ENCODE data around the gene RSL24D1. TPM values are rescaled to one million over a fixed set of nuclear protein-coding genes. Genes with fewer than 3 reads are reported as not detected.

The RSL24D1 gene
- 63.1 and 63.5 TPM in 2 replicates for total RNA-seq

DNA sequence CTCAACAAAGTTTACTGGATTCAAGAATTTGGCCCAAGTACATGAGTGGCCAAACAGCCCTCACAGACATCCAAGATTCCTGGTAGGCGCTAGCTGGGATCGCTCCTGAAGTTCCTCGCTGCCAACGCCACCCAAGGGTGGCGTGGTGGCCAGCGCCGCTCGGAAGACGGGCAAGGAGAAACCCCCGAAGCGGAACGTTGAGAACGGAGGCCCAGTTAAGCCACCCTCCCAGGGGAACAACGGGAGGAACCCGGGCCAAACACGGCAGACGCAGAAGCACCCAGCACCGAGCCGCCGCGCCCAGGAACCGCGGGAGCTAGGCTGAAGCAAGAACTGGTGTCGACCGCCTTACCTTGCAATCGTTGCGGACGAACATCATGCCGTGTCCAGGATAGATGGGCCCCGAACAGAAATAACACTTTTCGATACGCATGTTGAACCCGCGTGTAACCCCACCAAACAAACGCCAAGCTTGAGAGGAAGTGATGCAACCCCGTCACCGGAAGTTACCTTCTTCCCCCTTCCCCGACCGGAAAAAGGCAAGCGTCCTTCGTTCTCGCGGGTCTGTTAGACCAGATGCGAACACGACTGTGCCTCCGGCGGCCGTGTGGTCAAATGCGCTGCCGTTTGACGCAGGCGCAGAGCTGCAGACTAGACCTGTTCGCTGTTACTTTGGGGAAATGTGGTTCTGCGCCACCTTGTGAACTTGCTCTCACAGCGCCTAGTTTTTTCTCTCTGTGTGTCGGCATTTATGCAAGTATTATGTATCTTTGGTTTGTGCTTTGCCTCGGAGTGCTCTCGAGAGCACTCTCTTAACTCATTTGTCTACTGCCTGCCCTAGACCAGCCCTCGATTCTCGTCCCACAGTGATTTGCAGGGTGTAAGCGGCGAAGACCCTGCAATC lies at the start of gene RSL24D1:
Gene RSL24D1 (minus strand): TSS at position 484 of the 904 bp plus-strand sequence. CDS start 51 bp downstream, at position 433.
- DNase-seq = peak; percentile 100

DNA sequence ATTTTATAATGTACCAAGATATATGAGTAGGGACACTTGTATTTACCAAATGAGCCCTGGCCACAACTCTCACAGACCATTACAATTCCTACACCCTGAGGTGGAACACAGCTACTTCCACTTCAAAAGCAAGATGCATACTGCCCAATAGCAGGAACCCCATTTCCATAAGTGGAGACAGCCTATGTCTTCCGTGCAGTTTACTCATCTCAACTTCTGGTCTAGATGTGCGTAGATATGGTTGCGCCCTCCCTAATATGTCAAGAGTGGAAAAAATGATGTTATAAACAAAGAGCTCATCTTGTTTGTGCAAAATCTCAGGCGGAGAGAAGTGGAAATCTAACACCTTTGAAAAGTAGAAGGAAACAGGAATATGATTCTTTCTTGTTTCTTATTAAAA lies 48.3 kb upstream of the RSL24D1 start:
- no peak for DNase-seq

DNA sequence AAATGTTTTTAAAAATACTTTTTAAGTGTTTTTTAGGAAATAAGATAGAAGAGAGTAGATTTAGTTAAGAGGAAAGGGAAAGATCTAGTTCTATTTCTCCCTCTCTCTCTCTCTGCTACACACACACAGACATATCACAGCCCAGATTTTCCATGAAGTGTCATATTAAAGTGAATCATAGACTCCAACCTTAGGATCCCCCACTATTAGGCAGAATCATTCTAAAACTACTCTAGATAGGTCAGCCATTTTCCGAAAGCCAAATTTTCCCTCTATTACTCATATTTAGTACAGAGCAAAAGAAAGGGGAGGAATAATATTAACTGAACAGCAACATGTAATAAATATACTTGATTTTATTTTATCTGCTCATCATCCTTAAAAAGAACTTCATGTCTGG lies 45.1 kb upstream of the RSL24D1 start:
- DNase-seq = no peak

DNA sequence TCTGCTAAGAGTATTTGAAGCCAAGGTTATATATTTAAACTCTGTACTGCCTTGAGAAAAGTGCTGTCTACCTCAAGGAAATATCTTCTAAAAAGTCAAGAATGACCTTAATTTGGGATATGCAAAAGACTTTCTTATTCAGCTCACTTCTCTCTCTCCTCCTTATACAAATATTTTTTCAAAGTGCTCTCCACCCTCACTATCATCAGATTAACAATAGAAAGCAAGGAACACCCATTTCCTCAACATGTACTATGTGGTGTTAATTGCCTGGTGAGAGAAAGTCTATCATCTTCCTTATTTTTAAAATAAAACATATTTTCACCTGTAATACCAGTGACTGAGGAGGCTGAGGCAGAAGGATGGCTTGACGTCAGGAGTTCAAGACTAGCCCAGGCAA lies 44.4 kb upstream of the RSL24D1 start:
- DNase-seq = no peak

DNA sequence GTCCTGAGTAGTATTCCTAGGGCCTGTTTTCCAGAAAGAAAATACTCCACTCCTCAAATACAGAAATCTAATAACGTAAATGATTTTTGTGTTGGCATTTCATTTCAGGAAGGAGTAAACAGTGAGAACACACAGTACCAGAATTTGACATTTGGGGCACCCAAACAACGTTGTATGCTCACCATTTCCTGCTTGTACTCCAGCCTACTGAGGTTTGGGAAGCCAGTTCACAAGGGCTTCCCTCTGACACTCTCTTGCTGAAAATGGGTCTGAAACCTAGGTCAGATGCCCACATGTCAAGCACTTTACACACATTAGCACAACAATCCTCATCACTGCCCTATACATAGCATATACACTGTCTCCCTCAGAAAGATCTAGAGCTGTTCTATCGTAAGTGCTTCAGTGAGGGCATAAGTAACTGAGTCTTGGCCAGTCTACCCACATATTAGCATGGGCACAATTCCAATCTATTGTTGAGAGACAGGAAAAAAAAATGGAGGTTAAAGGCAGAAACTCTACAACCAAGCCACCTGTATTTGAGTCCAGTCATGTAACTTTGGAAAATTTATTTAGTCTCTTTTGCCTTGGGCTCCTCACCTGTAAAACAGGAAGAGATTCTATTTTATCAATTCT lies 43.5 kb upstream of the RSL24D1 start:
- DNase-seq = peak; percentile 68

DNA sequence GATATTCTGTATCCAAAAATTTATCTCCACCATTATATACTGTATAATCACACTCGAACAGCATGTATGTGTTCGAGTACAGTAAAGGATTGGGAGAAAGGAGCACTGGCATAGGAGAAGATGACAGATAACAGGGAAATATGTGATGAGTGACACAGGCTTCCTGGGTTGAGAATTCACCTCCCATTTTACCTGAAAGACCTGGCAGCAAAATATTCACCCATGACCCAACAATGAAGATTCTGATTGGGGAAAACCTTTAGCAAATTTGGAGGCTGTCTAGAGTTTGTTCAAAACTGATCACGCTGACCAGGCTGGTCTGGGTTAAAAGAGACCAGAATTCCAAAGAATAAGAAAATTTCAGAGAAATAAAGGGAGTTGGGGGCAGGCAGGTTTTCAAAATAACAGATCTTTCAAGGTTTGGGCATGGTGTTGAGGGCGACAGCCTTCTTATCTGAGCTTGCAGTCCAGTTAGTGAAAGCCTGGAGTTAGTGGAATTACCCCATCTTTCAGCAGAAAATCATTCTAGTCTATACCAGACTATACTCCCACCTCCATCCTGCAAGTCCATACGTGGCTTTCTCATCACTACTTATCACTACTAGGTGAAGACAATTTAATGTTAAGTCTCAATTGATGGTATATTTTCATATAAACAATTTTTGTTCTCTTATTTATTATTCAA lies 42.8 kb upstream of the RSL24D1 start:
- no peak for DNase-seq

DNA sequence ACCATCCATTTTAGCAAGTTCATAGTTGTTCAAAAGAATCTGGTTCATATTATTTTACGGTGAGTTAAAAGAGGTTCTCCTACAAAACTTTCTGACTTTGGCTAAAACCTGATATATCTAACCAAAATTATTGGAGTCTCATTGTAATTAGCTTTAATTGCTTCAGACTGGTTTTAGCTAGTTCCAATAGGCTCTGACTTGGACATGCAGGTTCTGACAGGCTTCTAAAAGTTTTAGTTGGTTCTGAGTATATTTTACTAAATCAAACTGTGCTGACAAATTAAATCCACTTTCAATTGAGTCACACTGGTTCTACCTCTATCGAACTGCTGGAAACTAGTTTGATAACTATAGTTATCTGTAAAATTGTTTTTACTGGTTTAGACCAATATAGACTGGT lies 42.1 kb upstream of the RSL24D1 start:
- no peak for DNase-seq

DNA sequence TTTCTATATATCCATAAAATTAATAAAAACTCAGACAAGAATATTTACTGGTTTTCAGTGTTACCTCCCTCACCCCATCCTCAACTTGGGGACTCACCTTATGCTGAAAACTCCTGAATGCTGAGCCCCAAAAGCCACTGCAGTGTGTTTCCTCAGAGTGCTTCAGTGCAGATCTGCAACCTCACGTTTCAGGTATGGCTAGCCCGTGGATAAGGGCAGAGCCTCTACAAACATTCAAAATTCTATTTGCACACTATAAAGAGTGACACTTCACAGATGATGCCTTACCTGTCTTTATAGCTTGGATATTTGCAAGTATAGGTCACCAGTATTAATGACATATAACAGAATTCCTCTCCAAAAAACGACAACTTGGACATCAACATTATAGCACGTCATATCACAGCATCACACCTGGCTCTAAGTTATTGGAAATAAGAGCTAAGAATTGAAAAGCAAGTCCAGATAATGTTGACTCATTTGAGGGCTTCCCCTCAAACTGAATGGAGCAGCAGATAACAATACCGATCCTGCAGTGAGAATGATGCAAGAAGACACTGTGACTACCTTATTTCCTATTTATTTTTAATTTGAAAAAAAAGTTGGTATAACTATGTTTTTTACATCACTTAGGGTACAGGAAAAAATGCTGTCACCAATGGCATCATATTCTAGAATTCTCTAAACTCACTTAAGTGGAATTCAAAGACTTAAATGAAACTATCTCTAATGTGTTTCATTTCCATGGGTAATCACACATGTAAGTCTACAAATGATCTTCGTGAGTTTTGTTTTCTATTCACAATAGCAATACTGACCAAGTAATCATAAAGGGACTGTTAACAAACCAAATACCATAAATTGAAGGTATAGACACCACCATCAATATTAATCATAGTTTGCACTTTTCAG lies 40.7 kb upstream of the RSL24D1 start:
- no peak for DNase-seq

DNA sequence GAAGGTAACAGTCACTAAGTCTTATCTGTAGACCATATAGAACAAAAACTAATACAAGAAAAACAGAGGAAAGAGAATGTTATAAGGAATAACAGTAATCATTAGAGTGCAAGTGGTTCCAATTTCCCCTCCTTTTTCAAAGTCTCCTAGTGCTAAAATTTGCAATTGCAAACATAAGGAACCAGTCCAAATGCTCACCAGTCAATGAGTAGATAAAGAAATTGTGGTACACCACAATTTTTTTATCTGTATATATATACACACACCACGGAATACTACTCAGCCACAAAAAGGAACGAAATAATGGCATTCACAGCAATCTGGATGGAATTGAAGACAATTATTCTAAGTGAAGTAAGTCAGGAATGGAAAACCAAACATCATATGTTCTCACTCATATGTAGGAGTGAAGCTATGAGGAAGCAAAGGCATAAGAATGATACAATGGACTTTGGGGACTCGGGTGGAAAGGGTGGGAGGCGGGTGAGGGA lies 38.9 kb upstream of the RSL24D1 start:
- DNase-seq = no peak

DNA sequence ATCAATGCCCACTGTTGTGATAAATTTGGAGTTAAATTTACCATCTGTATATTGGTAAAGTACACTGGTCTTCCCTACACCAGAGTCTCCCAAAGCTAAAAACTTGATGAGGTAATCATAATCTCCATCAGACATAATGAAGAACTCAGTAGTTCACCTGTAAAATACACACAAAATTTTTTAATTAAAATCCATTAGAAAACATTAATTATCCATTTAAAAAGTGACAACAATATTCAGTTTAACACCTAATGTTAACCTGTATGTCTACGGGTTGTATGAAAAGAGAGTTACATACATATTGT lies 38.0 kb upstream of the RSL24D1 start:
- DNase-seq = no peak

DNA sequence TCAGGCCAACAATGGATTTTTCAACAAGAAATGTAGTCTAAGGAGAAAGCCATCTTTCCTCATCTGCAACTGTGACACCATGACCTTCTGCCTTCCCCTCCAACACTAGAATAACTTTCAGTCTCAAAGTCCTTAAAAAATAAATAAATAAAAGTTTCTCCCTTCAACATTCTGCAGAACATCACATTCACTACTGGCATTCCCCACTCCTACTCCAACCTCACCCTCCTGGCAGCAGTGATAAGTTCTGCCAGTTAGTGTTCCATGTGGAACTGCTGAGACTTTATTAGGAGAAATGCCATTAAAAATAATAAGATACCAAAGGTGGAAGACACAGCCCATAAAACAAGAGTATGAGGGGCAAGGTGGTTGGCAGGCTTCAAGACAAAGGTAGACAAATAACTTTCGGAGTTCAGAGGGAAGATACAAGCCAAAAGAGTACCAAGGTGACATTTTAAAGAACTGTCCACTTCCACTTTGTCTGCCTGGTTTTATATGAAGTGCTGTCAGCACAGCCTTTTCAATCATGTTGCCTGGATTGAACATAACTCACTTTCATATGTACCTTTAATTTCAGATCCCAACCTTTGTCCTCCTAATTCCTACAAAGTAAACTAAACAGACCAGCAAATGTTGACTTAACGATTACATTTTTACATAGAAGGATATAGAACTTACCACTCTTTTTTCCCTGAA lies 37.5 kb upstream of the RSL24D1 start:
- DNase-seq = no peak

DNA sequence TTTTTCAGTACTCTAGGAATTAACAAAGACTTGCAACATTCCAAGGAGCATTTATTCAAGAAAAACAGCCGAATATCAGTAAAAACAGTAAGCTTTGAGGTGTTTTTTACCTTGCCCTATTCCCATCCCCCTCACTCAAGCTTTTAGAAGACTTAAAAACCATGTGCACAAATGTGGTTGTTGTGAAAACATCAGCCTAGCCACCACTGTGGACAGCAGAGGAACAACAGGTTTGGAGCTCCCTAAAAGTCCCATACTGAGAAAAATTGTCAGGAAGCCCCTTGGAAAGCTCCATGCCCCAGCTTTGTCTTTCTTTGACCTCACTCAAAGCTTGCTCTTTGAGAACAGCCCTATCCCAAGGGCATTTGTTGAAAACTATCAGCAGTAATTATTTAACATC lies 34.7 kb upstream of the RSL24D1 start:
- DNase-seq = no peak

DNA sequence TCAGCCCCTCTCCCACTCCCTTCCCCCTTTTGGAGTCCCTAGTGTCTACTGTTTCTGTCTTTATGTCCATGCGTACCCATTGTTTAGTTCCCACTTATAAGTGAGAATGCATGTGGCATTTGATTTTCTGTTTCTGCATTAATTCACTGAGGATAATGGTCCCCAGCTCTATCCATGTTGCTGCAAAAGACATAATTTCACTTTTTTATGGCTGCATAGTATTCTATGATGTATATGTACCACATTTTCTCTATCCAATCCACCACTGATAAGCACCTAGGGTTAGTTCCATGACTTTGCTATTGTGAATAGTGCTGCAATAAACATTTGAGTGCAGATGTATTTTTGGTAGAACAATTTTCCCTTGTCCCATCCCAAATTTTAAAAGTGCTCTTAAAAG lies 34.2 kb upstream of the RSL24D1 start:
- no peak for DNase-seq

DNA sequence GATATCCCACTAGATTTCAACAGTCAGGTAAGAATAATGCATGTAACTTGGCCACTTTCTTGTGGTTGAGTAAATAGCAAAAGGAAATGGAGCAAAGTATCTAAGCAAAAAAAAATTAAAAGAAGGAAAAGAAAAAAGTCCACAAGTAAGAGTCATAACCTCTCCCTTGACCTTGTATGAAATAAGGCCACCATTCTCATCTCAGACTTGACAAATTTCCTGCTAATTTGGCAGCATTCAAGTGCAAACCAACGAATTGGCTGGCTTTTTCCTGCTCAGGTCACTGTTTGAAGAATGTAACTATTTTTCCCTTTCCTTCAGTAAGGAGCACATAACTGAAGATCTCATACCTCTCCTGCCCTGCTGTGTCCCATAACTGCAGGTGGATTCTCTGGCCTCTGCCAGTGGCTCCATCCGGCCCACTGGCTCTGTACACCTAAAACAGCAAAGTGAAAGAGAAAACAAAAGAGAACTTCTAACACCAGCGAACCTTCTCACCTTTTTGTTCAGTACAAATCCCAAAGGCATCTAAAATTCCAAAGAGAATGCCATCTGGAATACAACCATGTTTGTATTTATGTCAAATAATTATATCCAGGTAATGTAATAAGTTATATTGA lies 33.4 kb upstream of the RSL24D1 start:
- peak; percentile 69 for DNase-seq

DNA sequence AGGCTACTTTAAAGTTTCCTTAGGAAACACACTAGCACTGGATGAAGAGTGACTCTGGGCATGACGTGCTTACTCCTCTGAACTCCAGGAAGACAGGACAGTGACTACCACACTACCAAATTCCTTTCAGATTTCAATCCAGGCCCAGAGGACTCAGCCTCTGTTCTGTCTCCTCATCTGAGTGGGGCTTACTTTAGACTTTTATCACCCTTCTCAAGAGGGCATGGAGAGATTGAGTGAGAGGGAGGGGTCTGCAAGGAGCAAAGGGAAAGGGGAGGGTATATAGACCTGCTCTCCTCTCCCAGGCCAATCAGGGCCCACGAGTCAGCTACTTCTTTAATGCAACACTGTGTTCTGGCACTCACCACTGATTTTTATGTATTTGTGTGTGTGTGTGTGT lies 29.4 kb upstream of the RSL24D1 start:
- no peak for DNase-seq

DNA sequence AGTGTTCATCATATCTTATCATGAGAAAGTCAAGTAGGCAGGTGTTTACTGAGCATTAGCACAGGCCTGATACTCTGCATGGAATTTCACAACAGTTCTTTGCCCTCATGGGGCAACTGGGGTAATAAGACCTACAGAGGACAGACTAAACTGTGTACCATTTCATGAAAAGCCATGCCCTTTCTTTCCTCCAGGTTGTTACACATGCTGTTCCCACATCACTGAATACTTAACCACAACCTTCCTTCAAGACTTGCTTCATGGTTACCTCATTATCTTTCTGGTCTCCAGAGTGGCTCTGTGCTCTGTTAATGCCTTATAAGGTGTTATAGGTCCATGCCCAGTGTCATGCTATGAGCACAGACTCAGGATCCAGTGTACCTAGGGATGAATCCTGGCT lies 28.2 kb upstream of the RSL24D1 start:
- DNase-seq = no peak

DNA sequence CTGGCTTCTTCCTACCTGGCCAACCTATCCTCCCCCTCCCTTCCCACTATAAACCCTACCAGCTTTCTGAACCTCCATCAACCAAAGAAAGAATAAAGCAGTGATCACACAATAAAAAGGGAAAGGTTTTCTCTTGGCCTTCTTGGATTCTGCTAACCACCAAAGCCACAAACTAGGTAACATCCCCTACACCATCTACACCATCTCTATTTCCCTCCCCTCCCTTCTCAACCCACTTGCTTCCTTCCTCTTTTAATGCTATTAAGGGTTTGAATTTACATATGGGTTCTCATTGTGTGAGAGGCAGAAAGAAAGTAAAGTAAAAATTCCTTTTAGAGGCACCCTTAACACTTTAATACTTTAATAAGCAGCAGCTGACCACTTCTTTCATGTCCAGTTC lies 25.8 kb upstream of the RSL24D1 start:
- no peak for DNase-seq

DNA sequence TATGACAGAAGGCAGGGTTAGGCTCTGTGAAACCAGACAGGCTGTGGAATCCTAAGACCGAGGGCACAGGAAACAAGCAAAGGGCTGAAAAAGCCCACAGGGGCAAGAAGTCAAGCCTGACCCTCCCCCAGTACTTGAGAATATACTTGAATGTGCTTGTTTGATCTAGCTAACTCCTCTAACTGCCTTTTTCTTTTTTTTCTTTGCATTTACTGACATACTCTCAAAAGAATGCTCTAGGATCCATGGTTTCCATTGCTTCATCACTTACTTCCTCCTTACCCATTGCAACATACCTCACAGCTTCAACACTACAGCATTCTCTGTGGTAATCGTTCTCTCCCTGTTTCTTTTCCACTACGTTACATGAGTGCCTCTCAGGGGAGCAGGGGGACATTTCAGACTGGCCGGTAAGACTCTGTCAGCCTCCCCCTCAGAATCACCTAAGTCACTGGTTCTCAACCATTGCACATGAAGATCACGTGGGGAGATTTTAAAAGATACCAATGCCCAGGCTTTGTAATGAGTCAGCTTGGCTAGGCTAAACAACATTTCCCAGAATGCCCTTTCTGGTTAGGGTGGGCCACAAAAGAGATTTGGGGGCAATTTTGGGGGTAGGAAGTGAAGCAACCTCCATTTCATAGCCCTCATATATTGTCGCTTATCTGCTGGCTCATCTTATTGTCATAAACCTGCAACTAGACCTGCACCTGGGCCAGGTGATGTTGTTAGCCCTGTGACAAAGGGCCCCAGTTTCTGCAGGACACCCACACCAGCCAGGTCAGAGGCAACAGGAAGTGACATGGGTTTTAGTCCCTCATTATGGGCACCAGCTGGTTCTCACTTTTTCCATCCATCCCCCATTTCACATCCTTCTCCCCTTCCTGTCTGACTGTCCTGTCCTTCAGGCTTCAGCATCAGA lies 24.6 kb upstream of the RSL24D1 start:
- DNase-seq = peak; percentile 53

DNA sequence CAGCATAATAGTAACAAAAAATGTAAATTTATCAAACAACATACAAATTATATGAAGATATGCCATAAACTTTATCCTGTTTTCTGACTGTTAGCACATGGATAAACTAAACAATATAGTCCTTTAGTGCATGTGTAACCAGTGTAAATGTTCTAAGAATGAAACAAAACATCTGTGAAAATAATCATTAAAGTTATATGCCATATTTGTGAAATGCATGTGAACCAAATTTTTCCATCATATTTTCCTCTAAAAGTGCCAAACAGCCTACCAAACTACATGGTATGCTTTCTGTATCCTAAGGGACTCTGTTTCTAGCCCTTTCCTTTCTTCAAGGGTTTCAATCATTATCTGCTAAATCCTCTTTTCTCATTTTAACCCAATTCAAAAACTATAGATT lies 23.9 kb upstream of the RSL24D1 start:
- DNase-seq = no peak

DNA sequence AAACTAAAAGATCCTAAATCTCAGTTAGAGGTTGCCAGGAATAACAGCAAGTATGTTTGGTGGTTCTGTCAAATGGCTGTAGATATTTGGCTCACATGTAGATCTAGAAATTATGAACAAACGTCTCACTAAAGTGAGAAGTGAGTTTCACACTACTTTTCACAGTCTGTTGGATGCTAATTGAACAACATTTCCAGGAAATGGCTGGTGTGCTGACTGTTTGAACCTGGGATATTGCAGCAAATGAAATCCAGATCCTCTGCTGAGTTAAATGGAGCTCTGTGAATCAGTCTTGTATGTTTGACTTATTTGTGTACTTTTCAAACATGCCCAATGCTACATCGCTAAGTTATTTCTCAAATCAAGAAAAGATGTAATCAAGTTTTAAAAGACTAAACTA lies 21.3 kb upstream of the RSL24D1 start:
- DNase-seq = no peak
